ENCODE measurements around the gene COL24A1. TPM values are rescaled to one million over a fixed set of nuclear protein-coding genes. Genes with fewer than 3 reads are reported as not detected.
A peak's percentile ranks its signal among the peaks of the same experiment; 100 is the strongest.
"Not testable (repeated sequence)": the region's sequence is repeated elsewhere in the genome, so short reads cannot be mapped to it uniquely, and the experiment has no call there.

The COL24A1 gene
- total RNA-seq, 1 experiment from 2014 or later, result 2.2 TPM

DNA sequence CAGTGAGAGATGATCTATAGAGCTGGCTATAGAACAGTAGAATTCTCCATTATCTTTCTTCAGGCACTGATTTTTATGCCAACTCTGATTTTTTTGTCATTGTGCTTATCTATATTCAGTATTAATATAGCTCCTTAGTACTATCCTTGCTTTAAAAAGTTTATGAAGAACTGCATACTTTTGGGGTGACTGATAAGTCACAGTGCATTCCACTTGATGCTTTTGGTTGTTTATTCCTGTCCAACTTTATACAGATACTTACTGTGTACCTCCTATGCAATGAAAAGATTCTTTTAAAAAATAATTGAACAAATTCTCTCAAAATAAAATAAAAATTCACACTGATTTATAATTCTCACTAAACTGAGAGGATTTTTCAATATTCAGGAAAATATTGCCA, 71.6 kb downstream of the COL24A1 start:
- no peak for DNase-seq (ENCODE audit: low read depth)

DNA sequence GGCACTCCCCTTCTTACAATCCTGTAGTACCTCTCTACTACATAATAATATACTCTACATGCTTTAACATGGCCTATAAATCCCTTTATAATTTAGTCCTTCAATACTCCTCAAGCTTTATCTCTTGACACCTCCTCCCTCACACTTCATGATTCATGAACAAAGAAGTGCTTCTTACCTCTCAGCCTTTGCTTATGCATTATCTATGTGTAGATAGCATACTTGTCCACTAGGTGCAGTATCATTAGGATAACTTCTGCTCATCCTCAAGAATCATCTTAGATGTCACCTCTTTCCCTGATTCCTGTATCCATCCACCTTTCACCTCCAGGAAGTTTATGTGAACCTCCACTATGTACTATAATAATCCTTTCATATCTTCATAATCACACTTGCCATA, 74.4 kb downstream of the COL24A1 start:
- DNase-seq (ENCODE audit: low read depth), result no peak

DNA sequence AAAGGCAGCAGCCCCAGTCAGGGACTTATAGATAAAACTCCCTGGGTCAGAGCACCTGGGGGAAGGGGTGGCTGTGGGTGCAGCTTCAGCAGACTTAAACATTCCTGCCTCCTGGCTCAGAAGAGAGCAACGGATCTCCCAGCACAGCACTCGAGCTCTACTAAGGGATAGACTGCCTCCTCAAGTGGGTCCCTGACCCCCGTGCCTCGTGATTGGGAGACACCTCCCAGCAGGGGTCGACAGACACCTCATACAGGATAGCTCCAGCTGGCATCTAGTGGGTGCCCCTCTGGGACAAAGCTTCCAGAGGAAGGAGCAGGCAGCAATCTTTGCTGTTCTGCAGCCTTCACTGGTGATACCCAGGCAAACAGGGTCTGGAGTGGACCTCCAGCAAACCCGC, 84.1 kb downstream of the COL24A1 start:
- DNase-seq (ENCODE audit: low read depth), result not testable (repeated sequence)

GRCh38 chr1:86071870-86072269, 84.7 kb downstream of the COL24A1 start:
- DNase-seq (ENCODE audit: low read depth), result not testable (repeated sequence)

DNA sequence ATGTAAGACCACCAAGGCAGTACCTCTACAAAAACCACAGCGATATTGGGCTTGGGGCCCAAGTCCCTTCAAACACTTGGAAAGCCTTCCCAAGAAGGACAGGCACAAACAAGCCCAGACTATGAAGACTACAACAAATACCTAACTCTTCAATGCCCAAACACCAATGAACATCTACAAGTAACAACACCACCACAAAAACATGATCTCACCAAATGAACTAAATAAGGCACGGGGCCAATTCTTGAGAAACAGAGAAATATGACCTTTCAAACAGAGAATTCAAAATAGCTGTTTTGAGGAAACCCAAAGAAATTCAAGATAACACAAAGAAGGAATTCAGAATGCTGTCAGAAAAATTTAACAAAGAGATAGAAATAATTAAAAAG, 86.8 kb downstream of the COL24A1 start:
- peak; percentile 16 for DNase-seq (ENCODE audit: low read depth)

GRCh38 chr1:86068841-86069756, 87.5 kb downstream of the COL24A1 start:
- DNase-seq (ENCODE audit: low read depth), result peak; percentile 67

GRCh38 chr1:86068271-86068721, 88.3 kb downstream of the COL24A1 start:
- peak; percentile 27 for DNase-seq (ENCODE audit: low read depth)

- no peak for DNase-seq (ENCODE audit: low read depth)
Measured at GRCh38 chr1:86067626-86068025, 88.9 kb downstream of the COL24A1 start.

DNA sequence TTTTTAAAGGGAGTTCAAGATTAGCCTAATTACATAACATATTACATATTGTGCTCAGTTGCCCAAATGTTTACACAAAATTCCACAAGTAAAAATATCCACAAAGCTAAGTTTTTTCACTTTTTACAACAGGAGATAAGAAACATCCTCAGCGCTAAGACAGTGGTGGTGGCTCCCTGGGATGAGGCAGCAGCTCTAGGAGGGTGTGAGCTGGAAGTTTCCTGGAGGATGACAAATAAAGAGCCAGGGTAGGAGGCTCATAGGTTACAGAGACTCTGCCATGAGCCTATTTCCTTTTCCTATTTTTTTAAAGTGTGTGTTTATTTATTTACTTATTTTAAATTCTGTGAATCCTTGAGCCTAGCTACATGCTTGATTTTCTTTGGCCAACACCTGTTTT, 91.7 kb downstream of the COL24A1 start:
- no peak for DNase-seq (ENCODE audit: low read depth)

GRCh38 chr1:86063721-86064120, 92.9 kb downstream of the COL24A1 start:
- DNase-seq (ENCODE audit: low read depth), result no peak

- DNase-seq (ENCODE audit: low read depth), result peak; percentile 19
Measured at GRCh38 chr1:86062453-86062852, 94.1 kb downstream of the COL24A1 start.

- no peak for DNase-seq (ENCODE audit: low read depth)
Measured at GRCh38 chr1:86061551-86061990, 95.0 kb downstream of the COL24A1 start.

GRCh38 chr1:86054396-86054795, 102.2 kb downstream of the COL24A1 start:
- no peak for DNase-seq (ENCODE audit: low read depth)

- DNase-seq (ENCODE audit: low read depth), result no peak
Measured at GRCh38 chr1:86052948-86053698, 103.4 kb downstream of the COL24A1 start.

- no peak for DNase-seq (ENCODE audit: low read depth)
Measured at GRCh38 chr1:86035101-86035500, 121.5 kb downstream of the COL24A1 start.

GRCh38 chr1:86030180-86030579, 126.4 kb downstream of the COL24A1 start:
- DNase-seq (ENCODE audit: low read depth), result no peak

DNA sequence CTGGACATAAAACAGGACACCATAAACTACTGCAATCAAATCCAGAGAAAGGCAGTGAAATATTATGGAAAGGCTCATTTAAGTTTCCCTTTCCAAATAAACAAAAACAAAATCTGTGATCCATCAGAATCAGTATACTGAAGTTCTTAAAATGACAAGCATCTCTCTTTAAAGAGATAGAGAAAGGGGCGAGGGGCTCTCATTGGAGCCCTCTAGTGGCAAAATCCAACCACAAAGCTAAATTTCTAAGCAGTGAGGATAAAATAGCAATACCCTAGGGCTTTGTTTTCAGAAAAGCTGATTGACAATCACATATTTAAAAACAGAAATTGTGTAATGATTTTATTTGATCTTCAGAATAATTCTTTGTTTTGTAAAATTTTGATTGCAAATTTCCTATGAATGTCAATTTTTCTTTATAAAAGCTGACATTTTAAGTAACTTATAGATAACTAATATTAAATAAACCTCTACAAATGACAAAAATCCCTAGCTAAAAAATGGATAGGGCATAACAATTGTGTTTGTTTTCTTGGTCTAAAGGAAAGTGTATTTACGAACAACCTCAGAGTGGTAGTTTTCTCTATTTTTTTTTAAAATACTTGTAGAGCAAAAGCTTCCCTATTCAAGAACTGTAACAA, 138.2 kb downstream of the COL24A1 start:
- peak; percentile 43 for DNase-seq (ENCODE audit: low read depth)

DNA sequence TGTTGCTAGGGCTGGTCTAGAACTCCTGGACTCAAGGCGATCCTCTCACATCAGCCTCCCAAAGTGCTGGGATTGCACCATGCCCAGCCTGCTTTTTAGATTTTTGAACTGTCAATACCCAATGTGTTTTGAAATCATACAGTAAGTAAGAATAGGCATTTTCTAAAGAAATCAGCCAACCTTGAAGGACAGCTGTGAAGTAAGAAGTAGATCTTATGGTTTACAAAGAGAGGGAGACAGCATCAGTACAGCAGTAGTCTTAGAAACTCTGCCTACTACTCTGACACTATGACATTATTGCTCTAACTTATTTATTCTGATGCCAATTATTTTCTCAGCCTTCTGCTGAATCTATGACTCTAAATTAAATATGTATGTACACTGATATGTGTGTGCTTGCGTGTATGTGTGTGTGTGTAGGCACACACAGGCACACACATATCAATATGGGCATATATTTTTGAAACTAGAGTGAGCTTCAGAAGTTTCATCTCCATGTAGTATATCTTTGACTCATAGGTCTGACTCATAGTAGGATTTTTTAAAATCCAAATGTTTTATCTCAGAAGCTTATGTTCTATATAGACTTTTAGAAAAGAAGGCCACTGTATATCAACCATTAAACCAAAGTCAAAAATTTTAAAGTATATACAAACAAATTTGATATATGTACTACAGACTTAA, 140.4 kb downstream of the COL24A1 start:
- no peak for DNase-seq (ENCODE audit: low read depth)

DNA sequence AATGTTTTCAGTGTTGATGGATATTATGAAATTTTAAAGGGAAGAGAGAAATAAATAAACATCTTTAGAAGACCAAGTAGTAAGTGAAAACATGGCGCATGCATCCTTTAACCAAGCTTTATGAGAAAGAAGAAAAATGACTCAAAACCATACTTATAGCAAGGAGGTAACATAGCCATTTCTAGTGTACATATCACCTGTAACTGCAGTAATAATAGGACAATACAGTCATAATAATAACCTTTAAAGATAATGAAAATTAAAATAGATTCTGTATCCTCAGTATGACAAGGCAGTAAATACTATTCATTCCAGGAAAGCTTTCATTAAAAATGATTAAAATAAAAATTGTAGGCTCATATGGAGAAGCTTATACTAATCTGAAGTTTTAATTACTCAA, 141.2 kb downstream of the COL24A1 start:
- no peak for DNase-seq (ENCODE audit: low read depth)

GRCh38 chr1:86000601-86001000, 156.0 kb downstream of the COL24A1 start:
- DNase-seq (ENCODE audit: low read depth), result no peak

DNA sequence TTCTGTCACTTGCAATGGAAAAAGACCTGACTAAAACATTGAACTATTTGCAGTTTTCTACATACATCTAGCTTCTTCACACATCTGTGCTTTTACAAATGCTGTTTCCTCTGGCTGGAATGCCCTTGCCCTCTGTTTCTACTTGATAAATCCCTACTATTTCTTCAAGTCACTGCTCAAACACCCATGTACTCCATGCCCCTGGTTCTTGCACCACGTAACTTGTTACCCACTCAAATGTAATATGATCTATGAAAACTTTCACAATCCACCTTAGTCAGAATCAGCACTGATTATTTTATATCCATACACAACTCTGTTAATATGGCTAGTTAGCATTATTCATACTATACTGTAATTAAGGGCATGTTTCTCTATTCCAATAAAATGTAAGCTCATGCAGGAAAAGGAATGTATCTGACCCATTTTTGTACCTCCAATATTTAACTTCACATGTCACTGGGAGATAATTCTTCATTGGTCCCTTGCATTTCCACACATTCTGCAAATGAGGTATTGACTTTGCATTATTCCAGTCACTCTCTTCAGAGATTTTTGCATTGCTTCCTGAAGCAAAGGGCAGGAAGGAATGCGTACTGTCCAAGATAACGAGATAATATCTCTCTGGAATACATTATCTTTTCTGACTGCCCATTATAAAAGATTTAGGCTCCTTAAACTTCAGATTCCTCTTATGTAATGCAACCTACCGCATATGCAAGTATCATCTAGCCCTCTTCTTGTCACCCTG, 158.3 kb downstream of the COL24A1 start:
- no peak for DNase-seq (ENCODE audit: low read depth)
